NCI-H1436 (cell line): Measurements from ENCODE around the gene TBCE.
"Not testable (repeated sequence)": the region's sequence is repeated elsewhere in the genome, so short reads cannot be mapped to it uniquely, and the experiment has no call there.

Source experiments
- DNase-seq: peaks from one replicate; lab custom pipeline; 2025; lab: John Stamatoyannopoulos, UW

TBCE gene

GRCh38 chr1:235455097-235455496 lies 87.9 kb downstream of the TBCE start:
- DNase-seq = no peak

GRCh38 chr1:235455823-235456222 lies 88.6 kb downstream of the TBCE start:
- no peak for DNase-seq

- DNase-seq = not testable (repeated sequence)
These were observed 90.6 kb downstream of the TBCE start for GRCh38 chr1:235457856-235458255.

- DNase-seq = no peak
These were observed 93.5 kb downstream of the TBCE start for GRCh38 chr1:235460770-235461169.

GRCh38 chr1:235461954-235462353 lies 94.7 kb downstream of the TBCE start:
- no peak for DNase-seq

GRCh38 chr1:235462832-235463231 lies 95.6 kb downstream of the TBCE start:
- not testable (repeated sequence) for DNase-seq

- no peak for DNase-seq
These were observed 97.8 kb downstream of the TBCE start for GRCh38 chr1:235465066-235465465.

- DNase-seq = no peak
These were observed 100.8 kb downstream of the TBCE start for GRCh38 chr1:235468004-235468403.

GRCh38 chr1:235468970-235469369 lies 101.7 kb downstream of the TBCE start:
- DNase-seq = no peak

GRCh38 chr1:235469897-235470296 lies 102.7 kb downstream of the TBCE start:
- not testable (repeated sequence) for DNase-seq

- DNase-seq = no peak
These were observed 103.7 kb downstream of the TBCE start for GRCh38 chr1:235470741-235471439.

GRCh38 chr1:235473806-235474205 lies 106.6 kb downstream of the TBCE start:
- DNase-seq = no peak

- DNase-seq = no peak
These were observed 115.9 kb downstream of the TBCE start for GRCh38 chr1:235483090-235483489.

GRCh38 chr1:235485558-235485957 lies 118.3 kb downstream of the TBCE start:
- DNase-seq = no peak

GRCh38 chr1:235486321-235486720 lies 119.1 kb downstream of the TBCE start:
- DNase-seq = no peak

GRCh38 chr1:235491644-235492043 lies 124.4 kb downstream of the TBCE start:
- no peak for DNase-seq

GRCh38 chr1:235494531-235494930 lies 127.3 kb downstream of the TBCE start:
- no peak for DNase-seq

GRCh38 chr1:235495030-235495429 lies 127.8 kb downstream of the TBCE start:
- DNase-seq = no peak

- DNase-seq = no peak
These were observed 128.3 kb downstream of the TBCE start for GRCh38 chr1:235495551-235495950.

- no peak for DNase-seq
These were observed 133.8 kb downstream of the TBCE start for GRCh38 chr1:235500971-235501540.
